ENCODE data around the gene BEND3.

Gene BEND3

GRCh38 chr6:107057679-107058078 lies 57.6 kb downstream of the BEND3 start:
- DNase-seq (ENCODE audit: low read depth): no peak
- in situ Hi-C loops (cut with HindIII; ENCODE audit: low sequenced_read_pairs): no loop called here
- no peak overlapping the region for H3K4me3 ChIP-seq (ENCODE audit: low read depth, low read length)
- no peak for TF ChIP-seq CTCF (IDR thresholded peaks at IDR 0.05; ENCODE audit: low read depth, low read length, missing control alignments)

- H3K4me3 ChIP-seq (ENCODE audit: low read depth, low read length): no peak overlapping the region
- in situ Hi-C loops (cut with HindIII; ENCODE audit: low sequenced_read_pairs): no loop called here
- DNase-seq (ENCODE audit: low read depth): no peak
- TF ChIP-seq CTCF (IDR thresholded peaks at IDR 0.05; ENCODE audit: low read depth, low read length, missing control alignments): no peak
These were observed 58.5 kb downstream of the BEND3 start for GRCh38 chr6:107056796-107057195.

- in situ Hi-C loops (cut with HindIII; ENCODE audit: low sequenced_read_pairs): no loop called here
- no peak for TF ChIP-seq CTCF (IDR thresholded peaks at IDR 0.05; ENCODE audit: low read depth, low read length, missing control alignments)
These were observed 67.5 kb downstream of the BEND3 start for GRCh38 chr6:107047807-107048206.

GRCh38 chr6:107045826-107046675 lies 69.3 kb downstream of the BEND3 start:
- in situ Hi-C loops (cut with HindIII; ENCODE audit: low sequenced_read_pairs): no loop called here
- H3K4me3 ChIP-seq (ENCODE audit: low read depth, low read length): no peak overlapping the region
- DNase-seq (ENCODE audit: low read depth): no peak
- no peak for TF ChIP-seq CTCF (IDR thresholded peaks at IDR 0.05; ENCODE audit: low read depth, low read length, missing control alignments)

More at GRCh38 chr6:107047807-107048206, 67.5 kb downstream of the BEND3 start:
- no peak overlapping the region for H3K4me3 ChIP-seq (ENCODE audit: low read depth, low read length)
- DNase-seq (ENCODE audit: low read depth): no peak

GRCh38 chr6:107033126-107033525 lies 82.2 kb downstream of the BEND3 start:
- DNase-seq (ENCODE audit: low read depth): no peak

GRCh38 chr6:107032051-107032450 lies 83.3 kb downstream of the BEND3 start:
- no peak for DNase-seq (ENCODE audit: low read depth)
- H3K4me3 ChIP-seq (ENCODE audit: low read depth, low read length): no peak overlapping the region
- in situ Hi-C loops (cut with HindIII; ENCODE audit: low sequenced_read_pairs): no loop called here
- TF ChIP-seq CTCF (IDR thresholded peaks at IDR 0.05; ENCODE audit: low read depth, low read length, missing control alignments): no peak

More at GRCh38 chr6:107033126-107033525, 82.2 kb downstream of the BEND3 start:
- no peak for TF ChIP-seq CTCF (IDR thresholded peaks at IDR 0.05; ENCODE audit: low read depth, low read length, missing control alignments)
- H3K4me3 ChIP-seq (ENCODE audit: low read depth, low read length): no peak overlapping the region
- in situ Hi-C loops (cut with HindIII; ENCODE audit: low sequenced_read_pairs): no loop called here
